ENCODE data around the gene SLCO3A1.

Gene SLCO3A1

GRCh38 chr15:92184679-92185230 lies 331.2 kb downstream of the SLCO3A1 start:
- no peak for TF ChIP-seq GABPA (IDR thresholded peaks at IDR 0.05; ENCODE audit: low read depth)
- TF ChIP-seq POLR2AphosphoS5 (IDR thresholded peaks at IDR 0.05; ENCODE audit: low read depth): no peak
- no peak for TF ChIP-seq CTCF (IDR thresholded peaks at IDR 0.05; ENCODE audit: insufficient read depth, low read length)
- no peak for TF ChIP-seq REST (IDR thresholded peaks at IDR 0.05; ENCODE audit: insufficient replicate concordance, low read depth)
- no peak for TF ChIP-seq SPI1 (IDR thresholded peaks at IDR 0.05; ENCODE audit: borderline replicate concordance, low read depth)
- Histone ChIP-seq H3K27me3 (ENCODE audit: insufficient read depth, poor library complexity, severe bottlenecking) (no peaks in the 10 kb centered on the region), H3K4me3 (replicated peaks; ENCODE audit: insufficient read depth, low read length) (no peak overlapping the region), H3K27ac (replicated peaks) (no peak overlapping the region)
- DNase-seq (ENCODE audit: low read depth in 1 of 2, low spot score in 1 of 2): no peak

DNA sequence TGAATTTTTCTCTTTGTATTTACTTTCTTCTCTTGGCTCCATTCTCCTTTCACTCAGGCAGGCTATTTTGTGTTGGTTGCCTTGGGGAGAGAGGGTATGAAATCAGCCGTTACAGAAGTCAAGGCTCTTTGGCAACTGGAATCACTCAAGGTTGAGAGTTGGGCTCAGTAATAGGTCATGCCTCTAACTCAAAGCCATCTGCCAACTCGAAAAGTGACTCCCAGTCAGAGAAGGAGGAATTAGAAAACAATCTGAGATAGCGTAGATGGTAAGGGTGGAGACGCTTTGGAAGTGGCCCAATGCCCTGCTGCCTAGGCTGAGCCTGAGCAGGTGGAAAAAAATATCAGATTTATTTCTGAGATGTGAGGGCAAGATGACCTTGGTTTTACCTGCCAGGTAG lies 334.5 kb downstream of the SLCO3A1 start:
- no peak overlapping the region for H3K4me3 ChIP-seq (replicated peaks; ENCODE audit: insufficient read depth, low read length)
- H3K27ac ChIP-seq (replicated peaks): no peak overlapping the region
- no peak for DNase-seq (ENCODE audit: low read depth in 1 of 2, low spot score in 1 of 2)
- TF ChIP-seq REST (IDR thresholded peaks at IDR 0.05; ENCODE audit: insufficient replicate concordance, low read depth): no peak
- no peak for TF ChIP-seq POLR2AphosphoS5 (IDR thresholded peaks at IDR 0.05; ENCODE audit: low read depth)
- no peak for TF ChIP-seq CTCF (IDR thresholded peaks at IDR 0.05; ENCODE audit: insufficient read depth, low read length)
- no peak for TF ChIP-seq GABPA (IDR thresholded peaks at IDR 0.05; ENCODE audit: low read depth)
- TF ChIP-seq SPI1 (IDR thresholded peaks at IDR 0.05; ENCODE audit: borderline replicate concordance, low read depth): no peak
- no peaks in the 10 kb centered on the region for H3K27me3 ChIP-seq (ENCODE audit: insufficient read depth, poor library complexity, severe bottlenecking)

DNA sequence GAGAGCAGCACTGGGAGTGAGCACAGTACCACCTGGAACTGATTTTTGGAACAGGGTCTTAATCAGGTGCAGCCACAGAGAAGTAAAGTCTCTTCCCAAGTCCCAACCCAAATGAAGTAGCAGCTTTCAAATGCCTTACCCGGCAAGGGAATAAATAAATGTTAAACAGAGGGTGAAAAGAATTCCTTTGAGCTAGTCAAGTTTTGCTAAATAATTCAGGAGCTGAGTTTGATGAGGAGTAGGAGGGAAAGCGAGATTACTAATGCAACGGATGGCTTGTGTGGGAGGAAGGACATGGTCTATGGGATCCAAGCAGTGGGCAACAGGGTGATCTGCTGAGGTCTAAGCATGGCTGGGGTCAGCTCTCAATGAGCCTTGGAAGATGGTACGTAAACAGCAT lies 335.7 kb downstream of the SLCO3A1 start:
- H3K27ac ChIP-seq (replicated peaks): no peak overlapping the region
- no peak for DNase-seq (ENCODE audit: low read depth in 1 of 2, low spot score in 1 of 2)
- H3K4me3 ChIP-seq (replicated peaks; ENCODE audit: insufficient read depth, low read length): no peak overlapping the region
- TF ChIP-seq GABPA (IDR thresholded peaks at IDR 0.05; ENCODE audit: low read depth): no peak
- TF ChIP-seq POLR2AphosphoS5 (IDR thresholded peaks at IDR 0.05; ENCODE audit: low read depth): no peak
- TF ChIP-seq SPI1 (IDR thresholded peaks at IDR 0.05; ENCODE audit: borderline replicate concordance, low read depth): no peak
- TF ChIP-seq CTCF (IDR thresholded peaks at IDR 0.05; ENCODE audit: insufficient read depth, low read length): no peak
- H3K27me3 ChIP-seq (ENCODE audit: insufficient read depth, poor library complexity, severe bottlenecking): no peaks in the 10 kb centered on the region

DNA sequence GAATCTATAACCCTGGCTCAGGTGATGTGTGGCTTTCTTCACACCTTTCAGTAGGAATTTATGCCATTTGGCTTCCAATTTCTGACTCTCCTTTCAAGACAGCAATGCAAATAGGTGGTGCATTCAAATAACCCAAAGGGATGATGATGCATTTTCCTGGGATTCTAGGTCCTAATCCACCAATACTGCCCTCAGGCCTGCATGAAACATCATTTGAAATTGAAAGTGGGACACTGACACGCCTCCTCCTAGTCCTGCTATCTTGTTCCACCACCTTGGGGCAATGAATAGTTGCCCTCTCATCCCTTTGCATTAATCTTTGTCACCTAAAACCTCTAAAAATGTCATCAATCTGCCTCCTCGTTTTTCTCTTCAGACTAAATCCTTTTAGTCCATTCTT lies 341.7 kb downstream of the SLCO3A1 start:
- no peaks in the 10 kb centered on the region for H3K27me3 ChIP-seq (ENCODE audit: insufficient read depth, poor library complexity, severe bottlenecking)
- no peak for TF ChIP-seq CTCF (IDR thresholded peaks at IDR 0.05; ENCODE audit: insufficient read depth, low read length)
- TF ChIP-seq SPI1 (IDR thresholded peaks at IDR 0.05; ENCODE audit: borderline replicate concordance, low read depth): no peak
- no peak for TF ChIP-seq GABPA (IDR thresholded peaks at IDR 0.05; ENCODE audit: low read depth)
- no peak for TF ChIP-seq REST (IDR thresholded peaks at IDR 0.05; ENCODE audit: insufficient replicate concordance, low read depth)
- no peak for TF ChIP-seq POLR2AphosphoS5 (IDR thresholded peaks at IDR 0.05; ENCODE audit: low read depth)
- H3K4me3 ChIP-seq (replicated peaks; ENCODE audit: insufficient read depth, low read length): no peak overlapping the region
- H3K27ac ChIP-seq (replicated peaks): no peak overlapping the region
- DNase-seq (ENCODE audit: low read depth in 1 of 2, low spot score in 1 of 2): no peak

Data from HL-60 (cell line).